ENCODE measurements around the gene MTMR12.

Gene MTMR12

DNA sequence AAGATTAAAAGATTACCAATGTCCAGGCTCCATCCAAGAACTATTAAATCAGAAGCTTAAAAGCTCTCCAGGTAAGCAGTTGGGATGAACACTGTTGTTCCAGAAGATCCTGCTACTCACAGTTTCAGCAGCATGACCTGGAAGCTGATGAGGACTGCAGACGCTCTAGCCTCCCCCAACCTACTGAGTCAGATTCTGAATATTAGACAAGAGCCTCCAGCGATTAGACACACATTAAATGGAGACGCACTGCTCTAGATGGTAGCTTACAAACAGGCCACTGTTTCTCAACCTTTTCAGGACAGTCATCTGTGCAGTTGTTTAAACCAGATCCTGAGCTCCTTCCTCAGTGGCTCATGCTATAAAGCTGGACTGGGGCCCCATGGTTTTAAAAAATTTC is 54.3 kb downstream of the MTMR12 start:
- peaks cover 76% of the 10 kb centered on the region for H3K36me3 ChIP-seq (ENCODE audit: low read depth)
- H3K27ac ChIP-seq (ENCODE audit: poor library complexity, severe bottlenecking): no peak overlapping the region
- DNase-seq (ENCODE audit: low spot score) (no peak), ATAC-seq (ENCODE audit: low read depth) (no peak)
- TF ChIP-seq, protein P1, sequence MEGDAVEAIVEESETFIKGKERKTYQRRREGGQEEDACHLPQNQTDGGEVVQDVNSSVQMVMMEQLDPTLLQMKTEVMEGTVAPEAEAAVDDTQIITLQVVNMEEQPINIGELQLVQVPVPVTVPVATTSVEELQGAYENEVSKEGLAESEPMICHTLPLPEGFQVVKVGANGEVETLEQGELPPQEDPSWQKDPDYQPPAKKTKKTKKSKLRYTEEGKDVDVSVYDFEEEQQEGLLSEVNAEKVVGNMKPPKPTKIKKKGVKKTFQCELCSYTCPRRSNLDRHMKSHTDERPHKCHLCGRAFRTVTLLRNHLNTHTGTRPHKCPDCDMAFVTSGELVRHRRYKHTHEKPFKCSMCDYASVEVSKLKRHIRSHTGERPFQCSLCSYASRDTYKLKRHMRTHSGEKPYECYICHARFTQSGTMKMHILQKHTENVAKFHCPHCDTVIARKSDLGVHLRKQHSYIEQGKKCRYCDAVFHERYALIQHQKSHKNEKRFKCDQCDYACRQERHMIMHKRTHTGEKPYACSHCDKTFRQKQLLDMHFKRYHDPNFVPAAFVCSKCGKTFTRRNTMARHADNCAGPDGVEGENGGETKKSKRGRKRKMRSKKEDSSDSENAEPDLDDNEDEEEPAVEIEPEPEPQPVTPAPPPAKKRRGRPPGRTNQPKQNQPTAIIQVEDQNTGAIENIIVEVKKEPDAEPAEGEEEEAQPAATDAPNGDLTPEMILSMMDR (IDR thresholded peaks at IDR 0.05; ENCODE audit: poor library complexity, severe bottlenecking): no peak
- no peaks in the 10 kb centered on the region for H3K27me3 ChIP-seq (ENCODE audit: insufficient read depth, poor library complexity, severe bottlenecking)
- no peaks in the 10 kb centered on the region for H3K9me3 ChIP-seq (ENCODE audit: severe bottlenecking)
- H3K4me1 ChIP-seq (ENCODE audit: insufficient read depth, poor library complexity, severe bottlenecking): peaks cover 3% of the 10 kb centered on the region
- H3K4me3 ChIP-seq (ENCODE audit: severe bottlenecking): no peak overlapping the region

- Histone ChIP-seq H3K9me3 (ENCODE audit: severe bottlenecking) (no peaks in the 10 kb centered on the region), H3K4me1 (ENCODE audit: insufficient read depth, poor library complexity, severe bottlenecking) (no peaks in the 10 kb centered on the region), H3K4me3 (ENCODE audit: severe bottlenecking) (no peak overlapping the region), H3K27me3 (ENCODE audit: insufficient read depth, poor library complexity, severe bottlenecking) (no peaks in the 10 kb centered on the region), H3K27ac (ENCODE audit: poor library complexity, severe bottlenecking) (no peak overlapping the region), H3K36me3 (ENCODE audit: low read depth) (peaks cover 54% of the 10 kb centered on the region)
- no peak for DNase-seq (ENCODE audit: low spot score)
- TF ChIP-seq, protein P1 (IDR thresholded peaks at IDR 0.05; ENCODE audit: poor library complexity, severe bottlenecking): no peak
- ATAC-seq (ENCODE audit: low read depth): no peak
Observed at GRCh38 chr5:32255540-32255900, 57.2 kb downstream of the MTMR12 start.

DNA sequence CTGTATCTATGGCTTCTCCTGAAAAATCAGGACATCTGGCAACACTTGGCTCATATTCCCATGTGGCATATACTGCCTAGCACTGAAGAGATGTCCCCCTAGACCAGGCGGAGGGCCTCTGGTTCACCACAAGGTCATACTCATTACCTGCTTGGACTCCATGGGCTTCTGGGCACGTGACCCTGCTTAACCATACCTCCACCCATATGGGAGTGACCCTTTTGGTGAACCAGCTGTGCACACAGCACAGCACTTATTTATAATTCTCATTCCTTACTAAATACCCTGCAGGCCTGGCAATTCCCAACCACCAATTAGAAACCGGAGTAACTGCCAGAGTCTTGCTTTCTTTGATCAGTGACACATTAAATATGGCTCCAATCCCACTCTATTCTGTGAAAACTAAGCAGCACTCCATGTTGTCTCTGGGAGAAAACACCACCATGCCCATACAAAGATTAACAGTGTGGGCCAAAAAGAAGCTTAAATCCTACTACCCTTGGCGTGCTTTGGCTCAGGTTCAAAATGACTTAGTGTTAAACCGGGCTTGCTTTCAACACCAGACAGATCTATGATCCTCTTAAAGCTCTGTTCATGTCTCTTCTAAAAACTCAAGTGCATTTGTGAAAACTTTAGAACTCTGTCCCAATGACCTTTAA is 57.7 kb downstream of the MTMR12 start:
- no peaks in the 10 kb centered on the region for H3K9me3 ChIP-seq (ENCODE audit: severe bottlenecking)
- DNase-seq (ENCODE audit: low spot score) (no peak), ATAC-seq (ENCODE audit: low read depth) (no peak)
- H3K36me3 ChIP-seq (ENCODE audit: low read depth): peaks cover 51% of the 10 kb centered on the region
- no peaks in the 10 kb centered on the region for H3K27me3 ChIP-seq (ENCODE audit: insufficient read depth, poor library complexity, severe bottlenecking)
- no peak overlapping the region for H3K4me3 ChIP-seq (ENCODE audit: severe bottlenecking)
- H3K4me1 ChIP-seq (ENCODE audit: insufficient read depth, poor library complexity, severe bottlenecking): no peaks in the 10 kb centered on the region
- no peak overlapping the region for H3K27ac ChIP-seq (ENCODE audit: poor library complexity, severe bottlenecking)
- TF ChIP-seq, protein P1 (IDR thresholded peaks at IDR 0.05; ENCODE audit: poor library complexity, severe bottlenecking): no peak

DNA sequence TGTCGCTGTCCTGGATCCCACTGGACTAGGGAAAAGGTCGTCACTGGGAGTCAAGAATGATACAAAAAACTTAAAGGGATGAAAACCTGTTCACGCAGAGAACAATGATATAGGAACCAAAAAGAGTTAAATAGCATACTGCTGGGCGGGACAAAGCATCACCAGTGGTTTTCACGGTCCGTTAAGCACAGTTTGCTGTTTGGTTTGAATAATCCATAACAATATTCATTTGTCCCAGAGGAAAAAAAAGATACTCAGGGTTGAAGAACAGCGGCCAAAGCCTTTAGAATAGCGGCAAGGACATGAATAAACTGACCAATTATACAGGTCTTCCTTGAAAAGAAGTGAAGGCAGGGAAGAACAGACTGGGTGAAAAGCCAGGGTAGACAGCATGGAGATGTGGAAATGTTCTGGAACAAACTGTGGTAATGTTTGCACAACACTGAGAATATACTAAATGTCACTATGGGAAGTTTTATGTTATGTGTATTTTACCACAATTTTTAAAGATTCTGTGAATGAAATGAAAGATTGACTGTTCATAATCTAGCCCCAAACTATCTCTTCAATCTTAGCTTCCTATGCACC is 60.8 kb downstream of the MTMR12 start:
- no peak for ATAC-seq (ENCODE audit: low read depth)
- Histone ChIP-seq H3K27me3 (ENCODE audit: insufficient read depth, poor library complexity, severe bottlenecking) (no peaks in the 10 kb centered on the region), H3K9me3 (ENCODE audit: severe bottlenecking) (no peaks in the 10 kb centered on the region), H3K27ac (ENCODE audit: poor library complexity, severe bottlenecking) (no peak overlapping the region), H3K4me3 (ENCODE audit: severe bottlenecking) (no peak overlapping the region), H3K36me3 (ENCODE audit: low read depth) (peaks cover 57% of the 10 kb centered on the region), H3K4me1 (ENCODE audit: insufficient read depth, poor library complexity, severe bottlenecking) (no peaks in the 10 kb centered on the region)
- no peak for DNase-seq (ENCODE audit: low spot score)
- TF ChIP-seq, protein P1 (IDR thresholded peaks at IDR 0.05; ENCODE audit: poor library complexity, severe bottlenecking): no peak

GRCh38 chr5:32249668-32250067 is 63.1 kb downstream of the MTMR12 start:
- no peaks in the 10 kb centered on the region for H3K27me3 ChIP-seq (ENCODE audit: insufficient read depth, poor library complexity, severe bottlenecking)
- H3K36me3 ChIP-seq (ENCODE audit: low read depth): peaks cover 57% of the 10 kb centered on the region
- H3K27ac ChIP-seq (ENCODE audit: poor library complexity, severe bottlenecking): no peak overlapping the region
- TF ChIP-seq, protein P1 (IDR thresholded peaks at IDR 0.05; ENCODE audit: poor library complexity, severe bottlenecking): no peak
- ATAC-seq (ENCODE audit: low read depth) (no peak), DNase-seq (ENCODE audit: low spot score) (no peak)
- H3K4me3 ChIP-seq (ENCODE audit: severe bottlenecking): no peak overlapping the region
- H3K4me1 ChIP-seq (ENCODE audit: insufficient read depth, poor library complexity, severe bottlenecking): no peaks in the 10 kb centered on the region
- H3K9me3 ChIP-seq (ENCODE audit: severe bottlenecking): no peaks in the 10 kb centered on the region

All from RWPE2 (cell line).